ENCODE measurements around the gene PLK2.

DNA sequence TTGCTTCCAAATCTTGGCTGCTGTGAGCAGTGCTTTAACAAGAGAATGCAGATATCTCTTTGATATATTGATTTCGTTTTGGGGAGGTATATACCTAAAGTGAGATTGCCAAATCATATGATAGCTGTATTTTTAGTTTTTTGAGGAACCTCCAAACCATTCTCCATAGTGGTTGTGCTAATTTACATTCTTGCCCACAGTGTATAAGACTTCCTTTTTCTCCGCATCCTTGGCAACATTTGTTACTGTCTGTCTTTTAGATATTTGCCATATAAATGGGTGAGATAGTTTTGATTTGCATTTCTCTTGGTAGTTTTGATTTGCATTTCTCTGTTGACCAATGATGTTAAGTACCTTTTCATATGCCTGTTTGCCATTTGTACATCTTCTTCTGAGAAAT lies 10.0 kb upstream of the PLK2 start:
- TF ChIP-seq CTCF (IDR thresholded peaks at IDR 0.05), result no peak
- no peak for TF ChIP-seq POLR2AphosphoS5 (IDR thresholded peaks at IDR 0.05)
